HK-2 (cell line): ENCODE data around the gene SMG5.
"Not testable (repeated sequence)": the region's sequence is repeated elsewhere in the genome, so short reads cannot be mapped to it uniquely, and the experiment has no call there.

Experiments
- DNase-seq: peaks from one replicate; pipeline ENCODE4 v3.0.0-alpha.2; 2018; ENCODE audit not compliant: unreplicated experiment

The SMG5 gene

GRCh38 chr1:156282479-156283222 lies at the start of gene SMG5:
Gene SMG5, minus strand, starts transcription at chr1:156282825. Its CDS starts 145 bp downstream, at chr1:156282680.
- peak; percentile 96 for DNase-seq

- DNase-seq = not testable (repeated sequence)
Observed at GRCh38 chr1:156323179-156323578, 40.6 kb upstream of the SMG5 start.

- no peak for DNase-seq
Observed at GRCh38 chr1:156320560-156320959, 37.9 kb upstream of the SMG5 start.

GRCh38 chr1:156319664-156320063 lies 37.0 kb upstream of the SMG5 start:
- no peak for DNase-seq

- no peak for DNase-seq
Observed at GRCh38 chr1:156316909-156317308, 34.3 kb upstream of the SMG5 start.

GRCh38 chr1:156310962-156311361 lies 28.3 kb upstream of the SMG5 start:
- no peak for DNase-seq

GRCh38 chr1:156308078-156308477 lies 25.5 kb upstream of the SMG5 start:
- no peak for DNase-seq

- no peak for DNase-seq
Observed at GRCh38 chr1:156305215-156305614, 22.6 kb upstream of the SMG5 start.

GRCh38 chr1:156303241-156303640 lies 20.6 kb upstream of the SMG5 start:
- DNase-seq = no peak

GRCh38 chr1:156298852-156299357 lies 16.3 kb upstream of the SMG5 start, which contains the start of gene VHLL:
Gene VHLL, minus strand, starts transcription at chr1:156299307. Its CDS starts 118 bp downstream, at chr1:156299189.
- DNase-seq = no peak

GRCh38 chr1:156295391-156295947 lies 12.8 kb upstream of the SMG5 start, which contains the start of gene GLMP:
Gene GLMP, minus strand, starts transcription at chr1:156295679. Its CDS starts 34 bp downstream, at chr1:156295645.
- peak; percentile 49 for DNase-seq

- DNase-seq = no peak
Observed at GRCh38 chr1:156293895-156294294, 11.3 kb upstream of the SMG5 start.

GRCh38 chr1:156293098-156293434 lies 10.4 kb upstream of the SMG5 start:
- no peak for DNase-seq

GRCh38 chr1:156291226-156292061 lies 8.8 kb upstream of the SMG5 start:
- DNase-seq = peak; percentile 42

GRCh38 chr1:156289857-156290256 lies 7.2 kb upstream of the SMG5 start:
- DNase-seq = no peak

- DNase-seq = no peak
Observed at GRCh38 chr1:156286061-156286460, 3.4 kb upstream of the SMG5 start.

GRCh38 chr1:156285437-156285836 lies 2.8 kb upstream of the SMG5 start:
- no peak for DNase-seq

GRCh38 chr1:156284757-156285156 lies 2.1 kb upstream of the SMG5 start:
- no peak for DNase-seq

- no peak for DNase-seq
Observed at GRCh38 chr1:156284112-156284511, 1.5 kb upstream of the SMG5 start, which contains the start of gene TMEM79. Gene TMEM79, plus strand, starts transcription at chr1:156284325. Its CDS starts 902 bp downstream, at chr1:156285227.

- DNase-seq = no peak
Observed at GRCh38 chr1:156283521-156283920, 896 bp upstream of the SMG5 start.

- DNase-seq = no peak
Observed at GRCh38 chr1:156281693-156282478, 739 bp downstream of the SMG5 start.
